Measurements from ENCODE around the gene HMCN2. TPM values are rescaled to one million over a fixed set of nuclear protein-coding genes. Genes with fewer than 3 reads are reported as not detected.
"Not testable (repeated sequence)": the region's sequence is repeated elsewhere in the genome, so short reads cannot be mapped to it uniquely, and the experiment has no call there.

The HMCN2 gene
- total and polyA plus RNA-seq, 4 donors: 0.24 to 1.8 (median 0.29) TPM

- no peak overlapping the region for H3K4me3 ChIP-seq (ENCODE audit: low read depth in 1 of 3, low read length in 3 of 3)
- H3K27ac ChIP-seq (ENCODE audit: low read depth in 1 of 2, low read length in 2 of 2): no peak overlapping the region
- no peaks in the 10 kb centered on the region for H3K27me3 ChIP-seq (ENCODE audit: control insufficient read depth in 4 of 4, insufficient read depth in 4 of 4, low read length in 3 of 4)
- WGBS: 92% methylated on average over 11 of the region's 11 CpGs
- H3K4me1 ChIP-seq (ENCODE audit: control insufficient read depth in 4 of 4, insufficient read depth in 4 of 4, low read length in 3 of 4): peaks cover 0 to 2% (median under 1%) of the 10 kb centered on the region in 4 donors
- H3K9me3 ChIP-seq (ENCODE audit: control insufficient read depth in 4 of 4, low read length in 3 of 4): no peaks in the 10 kb centered on the region
- H3K36me3 ChIP-seq (ENCODE audit: control insufficient read depth in 4 of 4, insufficient read depth in 3 of 4, low read depth in 1 of 4, low read length in 3 of 4): no peaks in the 10 kb centered on the region
- TF ChIP-seq YY1 (IDR thresholded peaks at IDR 0.05) (no peak), ATF3 (IDR thresholded peaks at IDR 0.05) (no peak), HNF4G (IDR thresholded peaks at IDR 0.05) (no peak), HNF4A (conservative IDR thresholded peaks at IDR 0.05) (no peak), REST (IDR thresholded peaks at IDR 0.05) (no peak), FOXA2 (IDR thresholded peaks at IDR 0.05) (no peak), RAD21 (IDR thresholded peaks at IDR 0.05) (no peak), CTCF (IDR thresholded peaks at IDR 0.05; ENCODE audit: low read depth, low read length, missing input control) (no peak), NR2F2 (IDR thresholded peaks at IDR 0.05) (no peak), ZBTB33 (IDR thresholded peaks at IDR 0.05) (no peak), JUND (IDR thresholded peaks at IDR 0.05) (no peak), MAX (IDR thresholded peaks at IDR 0.05) (no peak), GABPA (IDR thresholded peaks at IDR 0.05 in 1 of 2, conservative IDR thresholded peaks at IDR 0.05 in 1 of 2) (no peak), EGR1 (IDR thresholded peaks at IDR 0.05; ENCODE audit: low read depth in 2 of 2) (no peak), FOXA1 (IDR thresholded peaks at IDR 0.05) (no peak)
- DNase-seq (ENCODE audit: low spot score): no peak
- no peak overlapping the region for H3K9ac ChIP-seq (ENCODE audit: low read depth in 1 of 2, low read length in 2 of 2)
Measured at GRCh38 chr9:130276955-130277354, 11.4 kb downstream of the HMCN2 start.

- H3K4me3 ChIP-seq (ENCODE audit: low read depth in 1 of 3, low read length in 3 of 3); DNase-seq (ENCODE audit: low spot score); H3K27ac ChIP-seq (ENCODE audit: low read depth in 1 of 2, low read length in 2 of 2); H3K27me3 ChIP-seq (ENCODE audit: control insufficient read depth in 4 of 4, insufficient read depth in 4 of 4, low read length in 3 of 4); H3K9ac ChIP-seq (ENCODE audit: low read depth in 1 of 2, low read length in 2 of 2); H3K36me3 ChIP-seq (ENCODE audit: control insufficient read depth in 4 of 4, insufficient read depth in 3 of 4, low read depth in 1 of 4, low read length in 3 of 4); H3K4me1 ChIP-seq (ENCODE audit: control insufficient read depth in 4 of 4, insufficient read depth in 4 of 4, low read length in 3 of 4); H3K9me3 ChIP-seq (ENCODE audit: control insufficient read depth in 4 of 4, low read length in 3 of 4): not testable (repeated sequence)
- WGBS: 98% methylated on average over 1 of the region's 1 CpG
Measured at GRCh38 chr9:130277525-130277924, 12.0 kb downstream of the HMCN2 start.

Measured in liver (tissue), 9 donors.